Measurements from ENCODE around the gene CD59. TPM values are rescaled to one million over a fixed set of nuclear protein-coding genes. Genes with fewer than 3 reads are reported as not detected.

CD59 gene
- total RNA-seq, 2 donors from 2014 or later = 10.0 to 35.5 TPM

GRCh38 chr11:33770236-33770635 lies 34.0 kb upstream of the CD59 start:
- Mint-ChIP-seq H3K9me3 (no peaks in the 10 kb centered on the region), H3K36me3 (ENCODE audit: insufficient read depth in 2 of 2) (peaks cover 4 to 7% of the 10 kb centered on the region in 2 donors), H3K27me3 (ENCODE audit: low read depth) (peaks cover 7% of the 10 kb centered on the region), H3K4me3 (no peak overlapping the region), H3K27ac (no peak overlapping the region), H3K4me1 (ENCODE audit: low read depth) (peaks cover 37% of the 10 kb centered on the region)
- DNase-seq (no peak), ATAC-seq (replicated peaks in 1 of 2) (no peak)

DNA sequence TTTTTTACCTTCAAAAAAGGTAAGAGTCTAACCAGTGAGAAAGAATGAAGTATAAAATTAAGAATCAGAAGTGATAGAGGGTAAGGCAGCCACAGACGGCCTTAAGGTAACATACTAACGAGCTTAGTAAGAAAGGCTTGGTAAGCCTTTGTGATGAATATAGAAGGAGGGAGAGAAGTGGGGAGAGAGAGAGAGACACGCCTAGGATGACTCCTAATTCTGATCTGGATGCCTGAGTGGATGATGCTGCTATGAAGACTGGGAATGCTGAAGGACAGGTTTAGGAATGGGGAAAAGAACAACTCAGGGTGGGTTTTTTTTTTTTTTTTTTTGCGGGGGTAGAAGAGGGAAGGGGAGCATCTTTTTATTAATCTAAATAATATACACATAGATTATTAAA lies 33.3 kb upstream of the CD59 start:
- ATAC-seq (replicated peaks in 1 of 2) (no peak), DNase-seq (no peak)
- no peaks in the 10 kb centered on the region for H3K9me3 Mint-ChIP-seq
- no peak overlapping the region for H3K4me3 Mint-ChIP-seq
- peaks cover 8 to 9% of the 10 kb centered on the region in 2 donors for H3K36me3 Mint-ChIP-seq (ENCODE audit: insufficient read depth in 2 of 2)
- no peak overlapping the region for H3K27ac Mint-ChIP-seq
- H3K4me1 Mint-ChIP-seq (ENCODE audit: low read depth) = peaks cover 30% of the 10 kb centered on the region
- no peaks in the 10 kb centered on the region for H3K27me3 Mint-ChIP-seq (ENCODE audit: low read depth)

DNA sequence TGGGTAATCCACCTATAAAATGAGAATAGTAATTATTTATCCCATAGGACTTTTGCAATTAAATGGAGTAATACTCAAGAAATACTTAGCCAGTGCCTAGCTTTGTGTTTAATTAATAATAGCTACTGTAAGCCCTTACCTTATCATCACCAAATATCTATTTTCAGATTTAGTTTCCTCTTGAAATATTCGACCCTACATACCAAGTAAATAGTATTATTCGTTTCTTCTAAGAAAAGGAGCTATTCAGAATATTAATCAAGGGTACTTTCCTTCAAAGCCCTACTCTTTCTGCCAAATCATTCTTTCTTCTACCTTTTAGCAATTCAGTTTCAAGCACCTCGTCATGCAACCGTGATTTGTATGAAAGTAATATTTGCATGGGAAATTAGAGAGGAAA lies 31.4 kb upstream of the CD59 start:
- Mint-ChIP-seq H3K27me3 (ENCODE audit: low read depth) (no peaks in the 10 kb centered on the region), H3K36me3 (ENCODE audit: insufficient read depth in 2 of 2) (peaks cover 6 to 16% of the 10 kb centered on the region in 2 donors), H3K27ac (no peak overlapping the region), H3K9me3 (no peaks in the 10 kb centered on the region), H3K4me1 (ENCODE audit: low read depth) (peaks cover 20% of the 10 kb centered on the region), H3K4me3 (no peak overlapping the region)
- DNase-seq (no peak), ATAC-seq (replicated peaks in 1 of 2) (no peak)

DNA sequence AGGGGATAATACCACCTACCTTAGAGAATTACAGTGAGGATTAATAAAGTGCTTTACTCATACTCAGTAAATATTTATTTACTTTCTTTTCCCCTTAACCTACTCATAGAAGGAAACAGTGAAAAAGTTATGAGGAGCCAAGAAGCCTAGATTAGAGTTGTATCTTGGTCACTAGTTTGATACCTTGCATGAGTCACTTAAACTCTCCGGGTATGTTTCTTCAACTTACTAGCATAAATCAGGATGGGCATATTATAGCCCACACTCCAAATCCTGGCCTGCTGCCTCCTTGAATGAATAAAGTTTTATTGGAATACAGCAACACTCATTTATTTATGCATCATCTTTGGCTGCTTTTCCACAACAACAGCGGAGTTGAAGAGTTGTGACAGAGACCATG lies 29.9 kb upstream of the CD59 start:
- H3K36me3 Mint-ChIP-seq (ENCODE audit: insufficient read depth in 2 of 2) = peaks cover 6 to 18% of the 10 kb centered on the region in 2 donors
- H3K4me1 Mint-ChIP-seq (ENCODE audit: low read depth) = peaks cover 9% of the 10 kb centered on the region

GRCh38 chr11:33761471-33761870 lies 25.2 kb upstream of the CD59 start:
- H3K27ac Mint-ChIP-seq = no peak overlapping the region
- DNase-seq = no peak
- peaks cover 7% of the 10 kb centered on the region for H3K4me1 Mint-ChIP-seq (ENCODE audit: low read depth)
- no peak for ATAC-seq (replicated peaks in 1 of 2)
- no peak overlapping the region for H3K4me3 Mint-ChIP-seq
- H3K27me3 Mint-ChIP-seq (ENCODE audit: low read depth) = no peaks in the 10 kb centered on the region
- H3K9me3 Mint-ChIP-seq = no peaks in the 10 kb centered on the region
- H3K36me3 Mint-ChIP-seq (ENCODE audit: insufficient read depth in 2 of 2) = peaks cover 12 to 29% of the 10 kb centered on the region in 2 donors

More for the DNA sequence above, 29.9 kb upstream of the CD59 start:
- H3K4me3 Mint-ChIP-seq = no peak overlapping the region
- no peak overlapping the region for H3K27ac Mint-ChIP-seq
- ATAC-seq (replicated peaks in 1 of 2) (no peak), DNase-seq (no peak)
- H3K9me3 Mint-ChIP-seq = no peaks in the 10 kb centered on the region
- no peaks in the 10 kb centered on the region for H3K27me3 Mint-ChIP-seq (ENCODE audit: low read depth)

GRCh38 chr11:33753304-33753967 lies 17.2 kb upstream of the CD59 start:
- no peaks in the 10 kb centered on the region for H3K27me3 Mint-ChIP-seq (ENCODE audit: low read depth)
- ATAC-seq (replicated peaks in 1 of 2) (peak; percentile 94 to 97), DNase-seq (peak in 1 of 2 donors; percentile 16)

DNA sequence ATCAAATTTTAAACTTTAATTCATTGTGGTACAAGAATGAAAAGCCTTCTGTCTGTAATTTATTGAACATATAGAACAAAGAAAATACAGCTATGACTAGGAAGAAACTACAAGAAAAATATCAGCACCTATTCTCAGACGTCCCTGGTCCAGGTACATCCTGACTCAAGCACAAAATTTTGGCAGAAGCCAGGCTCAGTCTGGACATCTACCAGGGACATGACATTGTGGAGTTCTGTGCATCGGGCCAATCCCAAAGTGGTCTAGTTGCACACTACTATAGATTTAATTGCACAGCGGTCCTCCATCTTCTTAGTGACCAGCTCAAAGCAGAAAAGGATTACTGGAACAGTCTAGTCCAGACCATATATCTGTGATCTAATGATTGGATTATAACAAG lies 15.7 kb upstream of the CD59 start:
- H3K9me3 Mint-ChIP-seq = no peaks in the 10 kb centered on the region
- ATAC-seq (replicated peaks in 1 of 2) = no peak
- peaks cover 0 to 1% of the 10 kb centered on the region in 2 donors for H3K36me3 Mint-ChIP-seq (ENCODE audit: insufficient read depth in 2 of 2)

More at GRCh38 chr11:33753304-33753967, 17.2 kb upstream of the CD59 start:
- Mint-ChIP-seq H3K9me3 (no peaks in the 10 kb centered on the region), H3K27ac (no peak overlapping the region), H3K36me3 (ENCODE audit: insufficient read depth in 2 of 2) (peaks cover 0 to 1% of the 10 kb centered on the region in 2 donors), H3K4me3 (peak overlapping the region in 1 of 2 donors; percentile 12), H3K4me1 (ENCODE audit: low read depth) (peaks cover 11% of the 10 kb centered on the region)

DNA sequence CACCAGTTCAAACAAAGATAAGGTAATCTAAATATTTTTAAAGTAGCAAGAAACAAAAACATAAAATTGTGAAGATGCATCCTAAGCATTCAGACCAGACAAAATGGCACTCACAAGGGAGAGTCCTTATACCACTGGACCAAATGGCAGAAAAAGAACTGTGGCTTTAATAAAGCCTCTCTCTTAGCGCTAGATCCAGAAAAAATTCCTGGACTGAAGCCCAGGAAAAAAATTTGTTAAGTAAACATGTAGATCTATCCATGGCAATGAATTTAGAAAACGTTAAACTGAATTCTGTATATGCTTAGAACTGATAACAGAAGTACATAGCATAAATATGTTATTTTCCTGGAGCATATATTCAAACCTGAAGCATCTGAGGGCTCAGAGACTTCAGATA lies 11.8 kb upstream of the CD59 start:
- no peaks in the 10 kb centered on the region for H3K27me3 Mint-ChIP-seq (ENCODE audit: low read depth)
- ATAC-seq (replicated peaks in 1 of 2) = no peak
- no peaks in the 10 kb centered on the region for H3K9me3 Mint-ChIP-seq
- peaks cover 0 to 2% of the 10 kb centered on the region in 2 donors for H3K36me3 Mint-ChIP-seq (ENCODE audit: insufficient read depth in 2 of 2)
- no peak overlapping the region for H3K27ac Mint-ChIP-seq
- H3K4me1 Mint-ChIP-seq (ENCODE audit: low read depth) = peaks cover 2% of the 10 kb centered on the region
- DNase-seq = no peak
- H3K4me3 Mint-ChIP-seq = no peak overlapping the region

More for the DNA sequence above, 15.7 kb upstream of the CD59 start:
- Mint-ChIP-seq H3K27ac (no peak overlapping the region), H3K4me1 (ENCODE audit: low read depth) (peaks cover 11% of the 10 kb centered on the region), H3K4me3 (no peak overlapping the region), H3K27me3 (ENCODE audit: low read depth) (no peaks in the 10 kb centered on the region)
- no peak for DNase-seq

- peaks cover 13% of the 10 kb centered on the region for H3K4me1 Mint-ChIP-seq (ENCODE audit: low read depth)
- ATAC-seq (replicated peaks in 1 of 2) (no peak), DNase-seq (no peak)
- no peak overlapping the region for H3K27ac Mint-ChIP-seq
- H3K36me3 Mint-ChIP-seq (ENCODE audit: insufficient read depth in 2 of 2) = peaks cover 0 to 2% of the 10 kb centered on the region in 2 donors
- peaks cover 7% of the 10 kb centered on the region for H3K27me3 Mint-ChIP-seq (ENCODE audit: low read depth)
- no peaks in the 10 kb centered on the region for H3K9me3 Mint-ChIP-seq
- H3K4me3 Mint-ChIP-seq = no peak overlapping the region
These were observed 7.1 kb upstream of the CD59 start for GRCh38 chr11:33743291-33743690.

DNA sequence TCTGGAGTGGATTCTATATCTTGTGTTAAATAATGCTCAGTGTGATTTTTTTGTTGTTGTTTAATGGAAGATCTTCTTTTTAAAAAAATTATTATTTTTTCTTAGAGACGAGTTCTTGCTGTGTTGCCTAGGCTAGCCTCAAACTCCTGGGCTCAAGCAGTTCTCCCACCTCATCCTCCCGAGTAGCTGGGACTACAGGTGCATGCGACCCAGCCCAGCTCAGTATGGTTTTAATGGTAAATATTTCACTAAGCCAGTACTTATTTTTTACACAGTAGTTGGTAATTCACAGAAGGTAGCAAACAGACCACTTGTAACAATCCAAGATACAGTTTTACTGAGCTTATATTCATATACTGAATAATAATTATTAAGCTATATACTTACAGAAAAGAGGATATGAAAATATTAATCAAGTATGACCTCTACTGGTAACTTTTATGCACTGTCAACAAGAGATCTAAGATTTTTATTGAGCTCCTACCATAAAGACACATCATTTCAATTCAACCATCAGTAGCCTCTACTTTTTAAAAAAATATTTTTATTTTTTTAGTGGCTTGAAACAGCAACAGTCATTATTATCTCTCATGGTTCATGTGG lies 6.1 kb upstream of the CD59 start:
- DNase-seq (no peak), ATAC-seq (replicated peaks in 1 of 2) (no peak)
- H3K4me3 Mint-ChIP-seq = no peak overlapping the region
- H3K4me1 Mint-ChIP-seq (ENCODE audit: low read depth) = peaks cover 14% of the 10 kb centered on the region
- peaks cover 0 to 2% of the 10 kb centered on the region in 2 donors for H3K36me3 Mint-ChIP-seq (ENCODE audit: insufficient read depth in 2 of 2)
- no peaks in the 10 kb centered on the region for H3K9me3 Mint-ChIP-seq
- H3K27ac Mint-ChIP-seq = no peak overlapping the region
- peaks cover 17% of the 10 kb centered on the region for H3K27me3 Mint-ChIP-seq (ENCODE audit: low read depth)

GRCh38 chr11:33741806-33742205 lies 5.6 kb upstream of the CD59 start:
- Mint-ChIP-seq H3K36me3 (ENCODE audit: insufficient read depth in 2 of 2) (peaks cover 0 to 2% of the 10 kb centered on the region in 2 donors), H3K9me3 (no peaks in the 10 kb centered on the region), H3K4me3 (no peak overlapping the region), H3K27ac (no peak overlapping the region), H3K27me3 (ENCODE audit: low read depth) (peaks cover 22% of the 10 kb centered on the region), H3K4me1 (ENCODE audit: low read depth) (peaks cover 18% of the 10 kb centered on the region)
- no peak for DNase-seq
- ATAC-seq (replicated peaks in 1 of 2) = no peak

- DNase-seq = no peak
- no peak for ATAC-seq (replicated peaks in 1 of 2)
- Mint-ChIP-seq H3K9me3 (no peaks in the 10 kb centered on the region), H3K36me3 (ENCODE audit: insufficient read depth in 2 of 2) (peaks cover 0 to 6% of the 10 kb centered on the region in 2 donors), H3K4me1 (ENCODE audit: low read depth) (peaks cover 50% of the 10 kb centered on the region), H3K27me3 (ENCODE audit: low read depth) (peaks cover 47% of the 10 kb centered on the region), H3K4me3 (no peak overlapping the region), H3K27ac (no peak overlapping the region)
These were observed 1.2 kb upstream of the CD59 start for GRCh38 chr11:33737362-33737821.

- Mint-ChIP-seq H3K4me3 (peak overlapping the region; percentile 85 to 92), H3K9me3 (no peaks in the 10 kb centered on the region), H3K36me3 (ENCODE audit: insufficient read depth in 2 of 2) (peaks cover 0 to 9% of the 10 kb centered on the region in 2 donors), H3K27ac (peak overlapping the region; percentile 78), H3K27me3 (ENCODE audit: low read depth) (peaks cover 47% of the 10 kb centered on the region), H3K4me1 (ENCODE audit: low read depth) (peaks cover 59% of the 10 kb centered on the region)
- DNase-seq (peak; percentile 62 to 63), ATAC-seq (replicated peaks in 1 of 2) (peak; percentile 54 to 60)
These were observed 714 bp downstream of the CD59 start for GRCh38 chr11:33735271-33736147.

Data from activated T-cell treated with anti-CD3 and anti-CD28 coated beads, Interleukin-2, amount 50 U/mL, for 72 hours (primary cell).